GM21447 (cell line): Measurements from ENCODE around the gene TIMM44.
A peak's percentile ranks its signal among the peaks of the same experiment; 100 is the strongest.
"Not testable (repeated sequence)": the region's sequence is repeated elsewhere in the genome, so short reads cannot be mapped to it uniquely, and the experiment has no call there.

Source experiments
- ATAC-seq: cut with Tn5 transposase; IDR thresholded peaks from one replicate; pipeline ENCODE4 v1.9.1; 2021; ENCODE audit not compliant: unreplicated experiment

TIMM44 gene

GRCh38 chr19:7953060-7953459 lies 9.6 kb upstream of the TIMM44 start:
- ATAC-seq = no peak

- no peak for ATAC-seq
These were observed 4.5 kb upstream of the TIMM44 start for GRCh38 chr19:7947939-7948338.

GRCh38 chr19:7944177-7944761 lies 803 bp upstream of the TIMM44 start:
- ATAC-seq = peak; percentile 38

DNA sequence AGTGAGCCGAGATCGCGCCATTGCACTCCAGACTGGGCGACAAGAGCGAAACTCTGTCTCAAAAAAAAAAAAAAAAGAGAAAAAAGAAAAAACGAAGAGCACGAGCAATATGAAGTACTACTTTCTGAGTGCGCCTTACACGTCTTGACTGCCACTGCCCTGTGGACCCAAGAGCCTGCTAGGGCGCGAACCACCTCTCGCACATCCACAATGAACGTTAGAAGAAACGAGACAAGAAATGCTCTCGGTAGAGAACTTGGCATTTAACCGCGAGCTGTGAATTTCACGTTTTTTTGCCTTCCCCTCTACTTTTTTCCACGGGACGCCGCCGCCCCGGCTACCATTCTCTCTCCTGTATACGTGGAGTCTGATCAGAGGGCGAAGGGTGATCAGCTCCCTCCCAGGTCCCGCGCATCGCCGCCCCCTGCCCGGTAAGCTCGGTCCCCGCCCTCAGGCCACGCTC lies 454 bp downstream of the TIMM44 start:
- ATAC-seq = no peak

- no peak for ATAC-seq
These were observed 1.4 kb downstream of the TIMM44 start for GRCh38 chr19:7941895-7942596.

DNA sequence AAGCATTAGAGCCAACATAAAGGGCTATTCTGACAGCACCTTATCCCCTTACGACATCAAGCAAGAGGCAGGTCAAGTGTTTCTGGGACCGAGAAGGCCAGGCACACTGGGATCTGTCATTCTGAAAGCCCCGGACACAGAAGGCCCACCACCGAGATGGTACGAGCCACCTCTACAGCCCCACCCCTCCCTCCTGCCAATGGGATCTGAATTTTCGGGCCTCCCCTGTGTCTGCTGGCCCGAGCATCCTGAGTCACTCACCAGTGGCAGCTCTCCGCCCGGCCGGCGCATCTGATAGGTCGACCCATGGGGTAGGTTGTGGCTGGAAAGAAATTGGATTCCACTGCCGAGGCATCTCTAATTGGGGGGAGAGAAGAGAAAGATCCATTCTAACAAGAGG lies 2.6 kb downstream of the TIMM44 start:
- ATAC-seq = no peak

DNA sequence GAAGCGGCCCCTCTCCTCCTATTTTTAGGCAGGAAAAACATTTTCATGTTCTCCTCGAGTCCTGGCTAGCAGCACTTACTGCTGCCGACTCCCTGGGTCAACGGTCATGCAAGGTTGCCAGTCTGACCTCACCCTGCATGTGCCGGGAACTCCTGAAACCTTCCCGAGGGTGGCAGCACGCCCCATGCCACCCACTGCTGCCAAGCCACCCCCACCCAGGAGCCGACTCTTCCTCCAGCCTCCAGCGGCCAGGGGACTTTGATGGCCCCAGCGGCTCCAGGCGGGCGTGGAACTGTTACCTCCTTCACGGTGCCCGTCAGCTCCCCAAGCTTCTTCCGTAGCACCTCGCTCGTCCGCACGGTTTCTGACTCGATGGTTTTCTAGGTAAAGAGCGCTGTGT lies 8.7 kb downstream of the TIMM44 start:
- no peak for ATAC-seq

DNA sequence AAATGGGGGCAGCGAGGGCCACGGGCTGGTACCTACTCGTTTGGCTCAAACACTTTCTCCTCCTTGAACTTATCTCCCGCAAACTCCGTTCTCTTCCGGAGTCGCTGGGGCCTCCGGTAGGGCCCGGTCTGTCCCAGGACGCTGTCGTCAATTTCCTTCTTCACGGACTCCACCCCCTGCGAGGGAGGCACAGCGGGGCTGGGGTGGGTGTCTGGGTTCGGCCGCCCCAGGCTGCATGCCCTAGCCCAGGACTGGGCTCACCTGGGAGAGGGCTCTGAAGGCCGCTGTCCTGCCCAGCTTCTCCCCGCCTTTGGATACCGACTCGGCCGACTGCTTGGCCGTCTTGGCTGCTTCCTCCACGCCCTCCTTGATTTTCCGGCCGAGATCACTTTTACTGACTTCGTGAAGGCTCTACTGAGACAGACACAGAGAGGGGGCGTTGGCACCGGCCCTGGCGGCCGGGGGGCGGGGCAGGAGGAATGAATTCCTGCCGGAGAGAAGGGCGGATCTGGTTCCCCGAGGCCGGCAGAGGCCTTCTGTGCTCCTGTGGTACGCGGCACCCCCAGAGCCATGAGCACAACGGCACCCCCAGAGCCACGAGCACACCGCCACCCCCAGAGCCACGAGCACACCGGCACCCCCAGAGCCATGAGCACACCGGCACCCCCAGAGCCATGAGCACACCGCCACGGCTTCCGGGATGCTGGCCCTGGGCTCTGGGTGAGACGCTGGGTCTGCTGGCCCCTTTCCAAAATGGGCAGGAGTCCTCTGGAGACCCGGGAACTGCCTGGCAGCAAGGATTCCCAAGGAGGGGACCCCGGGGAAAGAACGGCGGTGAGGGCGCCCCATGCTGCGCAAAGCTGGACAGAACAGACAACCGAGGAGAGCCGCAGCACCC lies 9.4 kb downstream of the TIMM44 start:
- ATAC-seq = no peak

- ATAC-seq = no peak
These were observed 10.1 kb downstream of the TIMM44 start for GRCh38 chr19:7933411-7933810.

GRCh38 chr19:7932930-7933300 lies 10.6 kb downstream of the TIMM44 start:
- no peak for ATAC-seq

- no peak for ATAC-seq
These were observed 11.1 kb downstream of the TIMM44 start for GRCh38 chr19:7932276-7932929.

DNA sequence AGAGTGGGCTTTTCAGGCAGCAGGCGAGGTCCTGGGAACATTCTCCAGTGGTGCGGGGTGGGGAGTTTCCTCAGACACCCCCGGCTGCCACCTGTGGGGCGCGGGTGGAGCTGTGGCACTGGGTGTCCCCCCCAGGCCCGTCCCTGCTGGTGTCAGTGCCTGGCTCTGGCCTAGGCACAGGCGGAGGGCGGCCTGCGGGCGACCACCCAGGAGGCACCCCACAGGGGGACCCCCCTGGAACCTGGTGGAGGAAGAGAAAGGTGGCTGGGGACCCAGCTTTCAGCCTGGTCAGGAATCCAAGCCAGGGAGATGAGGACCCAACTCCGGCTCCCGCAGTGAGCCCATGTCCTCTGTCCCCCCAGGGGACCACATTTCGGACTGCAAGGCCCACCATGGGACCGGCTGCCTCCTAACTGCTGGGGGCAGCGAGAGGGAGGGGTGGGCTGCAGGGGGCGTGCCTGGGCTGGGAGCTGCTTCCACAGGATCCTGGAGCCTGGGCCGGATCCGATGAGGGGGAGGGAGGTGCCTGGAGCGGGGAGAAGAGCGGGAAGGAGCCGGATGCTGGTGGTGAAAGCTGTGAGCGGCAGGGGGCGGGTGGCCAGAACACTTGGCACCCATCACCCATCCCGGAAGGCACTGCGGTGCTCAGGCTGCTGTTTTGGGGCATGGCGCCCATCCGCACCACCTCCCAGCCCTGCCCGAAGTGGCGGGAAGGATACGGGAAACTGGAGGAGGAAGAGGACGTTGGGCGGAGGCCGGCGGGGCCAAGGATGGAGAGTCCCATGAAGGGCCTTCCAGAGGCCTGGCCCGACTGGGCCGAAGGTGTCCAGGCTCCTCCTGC lies 12.0 kb downstream of the TIMM44 start:
- no peak for ATAC-seq

GRCh38 chr19:7930765-7931164 lies 12.7 kb downstream of the TIMM44 start:
- no peak for ATAC-seq

GRCh38 chr19:7930030-7930429 lies 13.4 kb downstream of the TIMM44 start:
- not testable (repeated sequence) for ATAC-seq

GRCh38 chr19:7928741-7929701 lies 14.4 kb downstream of the TIMM44 start:
- ATAC-seq = no peak

- ATAC-seq = no peak
These were observed 15.1 kb downstream of the TIMM44 start for GRCh38 chr19:7928334-7928706.

- no peak for ATAC-seq
These were observed 15.7 kb downstream of the TIMM44 start for GRCh38 chr19:7927605-7928333.

- ATAC-seq = no peak
These were observed 16.5 kb downstream of the TIMM44 start for GRCh38 chr19:7926727-7927604.
